Peyer's patch (tissue), 4 donors: Measurements from ENCODE around the gene PIEZO1.

Experiments used
- POLR2A ChIP-seq, 2 donors: fragments of 450-650 bp; IDR thresholded peaks; one replicate each; pipeline ENCODE4 v1.5.1; 2017; ENCODE audit warnings: antibody characterized with exemption in 2 of 2, mild to moderate bottlenecking in 2 of 2, moderate library complexity in 2 of 2
- TF ChIP-seq, protein P1 (sequence below), 6 experiments: fragments of 450-650 bp in 4 of 6; fragments of 200-600 bp in 2 of 6; sonication (generic) in 1 of 6; IDR thresholded peaks; one replicate each; pipeline ENCODE4 v1.5.1; 2017 to 2019; ENCODE audit warnings: antibody characterized with exemption in 6 of 6, mild to moderate bottlenecking in 3 of 6, moderate library complexity in 1 of 6

DNA sequence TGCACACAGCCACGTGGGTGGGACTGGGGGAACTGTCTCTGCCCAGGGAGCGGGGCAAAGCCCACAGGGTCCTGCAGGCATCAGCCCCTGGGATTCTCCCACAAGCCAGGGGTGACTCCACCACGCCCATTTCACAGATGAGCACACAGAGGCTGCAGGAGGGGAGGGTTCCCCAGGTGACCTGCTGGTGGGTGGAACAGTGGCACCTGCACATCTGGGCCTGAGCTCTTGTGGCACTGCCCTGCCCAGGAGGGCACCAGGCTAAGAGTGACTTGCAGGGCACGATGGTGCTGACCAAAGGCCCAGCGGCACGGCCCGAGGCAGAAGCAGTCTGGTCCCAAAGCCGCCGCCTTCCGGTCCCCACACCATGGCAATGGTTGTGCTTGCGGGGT is 23.9 kb downstream of the PIEZO1 start:
- TF ChIP-seq, protein P1, sequence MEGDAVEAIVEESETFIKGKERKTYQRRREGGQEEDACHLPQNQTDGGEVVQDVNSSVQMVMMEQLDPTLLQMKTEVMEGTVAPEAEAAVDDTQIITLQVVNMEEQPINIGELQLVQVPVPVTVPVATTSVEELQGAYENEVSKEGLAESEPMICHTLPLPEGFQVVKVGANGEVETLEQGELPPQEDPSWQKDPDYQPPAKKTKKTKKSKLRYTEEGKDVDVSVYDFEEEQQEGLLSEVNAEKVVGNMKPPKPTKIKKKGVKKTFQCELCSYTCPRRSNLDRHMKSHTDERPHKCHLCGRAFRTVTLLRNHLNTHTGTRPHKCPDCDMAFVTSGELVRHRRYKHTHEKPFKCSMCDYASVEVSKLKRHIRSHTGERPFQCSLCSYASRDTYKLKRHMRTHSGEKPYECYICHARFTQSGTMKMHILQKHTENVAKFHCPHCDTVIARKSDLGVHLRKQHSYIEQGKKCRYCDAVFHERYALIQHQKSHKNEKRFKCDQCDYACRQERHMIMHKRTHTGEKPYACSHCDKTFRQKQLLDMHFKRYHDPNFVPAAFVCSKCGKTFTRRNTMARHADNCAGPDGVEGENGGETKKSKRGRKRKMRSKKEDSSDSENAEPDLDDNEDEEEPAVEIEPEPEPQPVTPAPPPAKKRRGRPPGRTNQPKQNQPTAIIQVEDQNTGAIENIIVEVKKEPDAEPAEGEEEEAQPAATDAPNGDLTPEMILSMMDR (IDR thresholded peaks at IDR 0.05), result no peak
- no peak for TF ChIP-seq POLR2A (IDR thresholded peaks at IDR 0.05)
